HCT116 (cell line): Measurements from ENCODE around the gene TMEM79. TPM values are rescaled to one million over a fixed set of nuclear protein-coding genes. Genes with fewer than 3 reads are reported as not detected.

Source experiments
- ATAC-seq: fragments of 200-7000 bp; cut with Tn5 transposase; 2 replicates; pipeline ENCODE4 v1.9.1; 2020; ENCODE audit warnings: mild to moderate bottlenecking, moderate library complexity
- BruUV-seq: library from RNA; stranded (reverse); fragments of 400-500 nt; replicated peaks from 2 replicates; lab custom pipeline; 2021; lab: Mats Ljungman, UMichigan
- CTCF ChIA-PET: fragments of 300-600 bp; sonication (Branson Sonifier 250); formaldehyde crosslinking; loops from one replicate; lab custom pipeline; 2021; ENCODE audit warnings: antibody characterized with exemption; lab: Charles Lee
- POLR2A ChIA-PET: fragments of 300-600, 350-600 bp; sonication (Branson Sonifier 250); formaldehyde crosslinking; loops from one replicate; lab custom pipeline; 2021; ENCODE audit warnings: antibody characterized with exemption; lab: Charles Lee
- RAD21 ChIA-PET, 2 experiments: fragments of 300-600 bp; sonication (Branson Sonifier 250); formaldehyde crosslinking; loops; one replicate each; lab custom pipeline; 2023; ENCODE audit warnings: low total read pairs in 2 of 2; ENCODE audit not compliant: uncharacterized antibody in 2 of 2, unreplicated experiment in 2 of 2, low non-redundant PET in 1 of 2; lab: Charles Lee
- DNase-seq: peaks from one replicate; pipeline ENCODE4 v3.0.0-alpha.2; 2010; ENCODE audit warnings: low read depth, low spot score
- H2AFZ ChIP-seq: fragments of 200-600 bp; shearing (Covaris generic), sonication (generic); 2 replicates; pipeline ENCODE4 v1.6.1; 2017; ENCODE audit warnings: low read depth, mixed run types, mixed read lengths, antibody characterized with exemption, low read length; ENCODE audit not compliant: poor library complexity, severe bottlenecking
- H3K27ac ChIP-seq: 2 replicates; pipeline ENCODE4 v1.5.1; 2012; ENCODE audit warnings: low read depth, low read length
- H3K27me3 ChIP-seq: fragments of 200-600 bp; sonication (generic); 2 replicates; pipeline ENCODE4 v1.6.1; 2016; ENCODE audit warnings: mixed run types, low read length, mixed read lengths; ENCODE audit not compliant: insufficient read depth
- H3K36me3 ChIP-seq, 2 experiments: fragments of 200-500 bp in 1 of 2; fragments of 200-600 bp in 1 of 2; sonication (Bioruptor generic) in 1 of 2; sonication (generic) in 1 of 2; 2 replicates each; pipeline versions ENCODE4 v1.5.1 to v1.6.1; 2014 to 2016; ENCODE audit warnings: low read length in 2 of 2, inconsistent platforms in 1 of 2, mixed read lengths in 1 of 2, mixed run types in 1 of 2; ENCODE audit not compliant: insufficient read depth in 2 of 2, control insufficient read depth in 1 of 2
- H3K4me1 ChIP-seq, 2 experiments: fragments of 200-600 bp in 1 of 2; sonication (generic) in 1 of 2; 2 replicates each; pipeline versions ENCODE4 v1.5.1 to v1.6.1; 2012 to 2017; ENCODE audit warnings: low read length in 2 of 2, inconsistent platforms in 1 of 2, mild to moderate bottlenecking in 1 of 2, mixed read lengths in 1 of 2, mixed run types in 1 of 2, moderate library complexity in 1 of 2; ENCODE audit not compliant: insufficient read depth in 2 of 2, control insufficient read depth in 1 of 2
- H3K4me2 ChIP-seq: fragments of 200-600 bp; sonication (generic); 2 replicates; pipeline ENCODE4 v1.6.1; 2017; ENCODE audit warnings: mixed run types, low read length, mixed read lengths
- H3K4me3 ChIP-seq, 2 experiments: fragments of 200-600 bp in 1 of 2; sonication (generic) in 1 of 2; replicated peaks in 1 of 2; 2 replicates each; pipeline ENCODE4 v1.5.1; 2011 to 2016; ENCODE audit warnings: low read length in 2 of 2, control low read depth in 1 of 2, low read depth in 1 of 2, mild to moderate bottlenecking in 1 of 2, mixed read lengths in 1 of 2, mixed run types in 1 of 2
- H3K79me2 ChIP-seq: fragments of 200-600 bp; sonication (generic); 2 replicates; pipeline ENCODE4 v1.6.1; 2017; ENCODE audit warnings: mild to moderate bottlenecking, mixed run types, low read length, moderate library complexity, mixed read lengths; ENCODE audit not compliant: insufficient read depth
- H3K9ac ChIP-seq: fragments of 200-600 bp; sonication (generic); 2 replicates; pipeline ENCODE4 v1.6.1; 2016; ENCODE audit warnings: low read length, mixed read lengths
- H3K9me2 ChIP-seq: fragments of 200-600 bp; sonication (generic), shearing (Covaris generic); 2 replicates; pipeline ENCODE4 v1.6.1; 2017; ENCODE audit warnings: mixed run types, mild to moderate bottlenecking, moderate library complexity; ENCODE audit not compliant: insufficient read depth
- H3K9me3 ChIP-seq, 2 experiments: fragments of 200-500 bp in 1 of 2; fragments of 200-600 bp in 1 of 2; sonication (Bioruptor generic) in 1 of 2; sonication (generic) in 1 of 2; 2 replicates each; pipeline ENCODE4 v1.6.1; 2014 to 2017; ENCODE audit warnings: low read length in 2 of 2, mixed read lengths in 2 of 2, inconsistent platforms in 1 of 2, low read depth in 1 of 2, mild to moderate bottlenecking in 1 of 2, mixed run types in 1 of 2, moderate library complexity in 1 of 2; ENCODE audit not compliant: control insufficient read depth in 1 of 2, insufficient read depth in 1 of 2
- H4K20me1 ChIP-seq: fragments of 200-600 bp; sonication (generic), shearing (Covaris generic); 2 replicates; pipeline ENCODE4 v1.6.1; 2017; ENCODE audit warnings: mixed run types, mild to moderate bottlenecking, moderate library complexity; ENCODE audit not compliant: insufficient read depth
- ATF3 ChIP-seq: IDR thresholded peaks from 2 replicates; pipeline ENCODE4 v1.6.1; 2012
- CBX3 ChIP-seq: IDR thresholded peaks from 2 replicates; pipeline ENCODE4 v1.6.1; 2012; ENCODE audit warnings: low read depth
- EGR1 ChIP-seq: IDR thresholded peaks from 2 replicates; pipeline ENCODE4 v1.6.1; 2012; ENCODE audit warnings: low read depth
- EZH2 ChIP-seq: fragments of 200-600 bp; sonication (generic); IDR thresholded peaks from 2 replicates; pipeline ENCODE4 v1.6.1; 2017; ENCODE audit warnings: antibody characterized with exemption, mixed run types
- MAX ChIP-seq: IDR thresholded peaks from 2 replicates; pipeline ENCODE4 v1.6.1; 2012
- REST ChIP-seq: IDR thresholded peaks from 2 replicates; pipeline ENCODE4 v1.6.1; 2012; ENCODE audit warnings: low read depth
- YY1 ChIP-seq: IDR thresholded peaks from 2 replicates; pipeline ENCODE4 v1.6.1; 2011; ENCODE audit warnings: low read length, low read depth, moderate library complexity, mild to moderate bottlenecking; ENCODE audit not compliant: insufficient replicate concordance; ENCODE audit errors: extremely low read depth
- ZNF274 ChIP-seq: fragments of 200-500 bp; sonication (Bioruptor generic); IDR thresholded peaks from 2 replicates; pipeline ENCODE4 v1.6.1; 2014; ENCODE audit warnings: mild to moderate bottlenecking, low read depth, low read length, inconsistent platforms
- intact Hi-C: fragments of 100-400 bp; cut with micrococcal nuclease; formaldehyde crosslinking; loops from 2 replicates; pipeline ENCODE4 v1.10.0; 2022
- total RNA-seq: library from RNA; stranded (reverse); gene quantifications from one replicate; pipeline ENCODE4 v1.2.1, GENCODE V29; 2021; ENCODE audit not compliant: unreplicated experiment
- TF ChIP-seq, protein P1 (sequence below): IDR thresholded peaks from 2 replicates; pipeline ENCODE4 v1.6.1; 2011; ENCODE audit warnings: mild to moderate bottlenecking, low read length, moderate library complexity; ENCODE audit not compliant: insufficient replicate concordance; ENCODE audit errors: extremely low read depth

TMEM79 gene
- total RNA-seq, 1 experiment from 2014 or later = 6.3 TPM

- peaks cover 10% of the 10 kb centered on the region; the same call in 1 of the 2 replicates for H4K20me1 ChIP-seq
- ChIA-PET POLR2A (no interaction called here), RAD21 (no interaction called here), CTCF (interaction anchor here (0.7 kb wide), 1 partner anchor 40 kb away, joined by 3 read pairs; no protein-coding TSS in a partner anchor)
- no peak overlapping the region for H3K4me2 ChIP-seq
- H3K9me2 ChIP-seq = no peaks in the 10 kb centered on the region
- TF ChIP-seq MAX = no peak
- TF ChIP-seq YY1 = no peak
- no peak for TF ChIP-seq EZH2
- TF ChIP-seq, protein P1, sequence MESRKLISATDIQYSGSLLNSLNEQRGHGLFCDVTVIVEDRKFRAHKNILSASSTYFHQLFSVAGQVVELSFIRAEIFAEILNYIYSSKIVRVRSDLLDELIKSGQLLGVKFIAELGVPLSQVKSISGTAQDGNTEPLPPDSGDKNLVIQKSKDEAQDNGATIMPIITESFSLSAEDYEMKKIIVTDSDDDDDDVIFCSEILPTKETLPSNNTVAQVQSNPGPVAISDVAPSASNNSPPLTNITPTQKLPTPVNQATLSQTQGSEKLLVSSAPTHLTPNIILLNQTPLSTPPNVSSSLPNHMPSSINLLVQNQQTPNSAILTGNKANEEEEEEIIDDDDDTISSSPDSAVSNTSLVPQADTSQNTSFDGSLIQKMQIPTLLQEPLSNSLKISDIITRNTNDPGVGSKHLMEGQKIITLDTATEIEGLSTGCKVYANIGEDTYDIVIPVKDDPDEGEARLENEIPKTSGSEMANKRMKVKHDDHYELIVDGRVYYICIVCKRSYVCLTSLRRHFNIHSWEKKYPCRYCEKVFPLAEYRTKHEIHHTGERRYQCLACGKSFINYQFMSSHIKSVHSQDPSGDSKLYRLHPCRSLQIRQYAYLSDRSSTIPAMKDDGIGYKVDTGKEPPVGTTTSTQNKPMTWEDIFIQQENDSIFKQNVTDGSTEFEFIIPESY = no peak
- no peak for TF ChIP-seq ATF3
- no peak for TF ChIP-seq CBX3
- TF ChIP-seq EGR1 = no peak
- TF ChIP-seq ZNF274 = no peak
- no peak for TF ChIP-seq REST
- H3K27me3 ChIP-seq = no peaks in the 10 kb centered on the region
- H2AFZ ChIP-seq = no peak overlapping the region
- no peak overlapping the region for H3K9ac ChIP-seq
- no peaks in the 10 kb centered on the region for H3K9me3 ChIP-seq
- peaks cover 39 to 50% of the 10 kb centered on the region in 2 experiments for H3K36me3 ChIP-seq
- no peak overlapping the region for H3K27ac ChIP-seq
- intact Hi-C loops = no loop called here
- DNase-seq (no peak), ATAC-seq (no peak)
- peaks cover 58% of the 10 kb centered on the region for H3K79me2 ChIP-seq
- no peak overlapping the region for H3K4me3 ChIP-seq
- no TSS peak for BruUV-seq
- H3K4me1 ChIP-seq = peaks cover 25 to 27% of the 10 kb centered on the region in 2 experiments
Observed at GRCh38 chr1:156279837-156280236, 4.3 kb upstream of the TMEM79 start.
